ENCODE measurements around the gene PCSK6.
"Not testable (repeated sequence)": the region's sequence is repeated elsewhere in the genome, so short reads cannot be mapped to it uniquely, and the experiment has no call there.

Gene PCSK6

DNA sequence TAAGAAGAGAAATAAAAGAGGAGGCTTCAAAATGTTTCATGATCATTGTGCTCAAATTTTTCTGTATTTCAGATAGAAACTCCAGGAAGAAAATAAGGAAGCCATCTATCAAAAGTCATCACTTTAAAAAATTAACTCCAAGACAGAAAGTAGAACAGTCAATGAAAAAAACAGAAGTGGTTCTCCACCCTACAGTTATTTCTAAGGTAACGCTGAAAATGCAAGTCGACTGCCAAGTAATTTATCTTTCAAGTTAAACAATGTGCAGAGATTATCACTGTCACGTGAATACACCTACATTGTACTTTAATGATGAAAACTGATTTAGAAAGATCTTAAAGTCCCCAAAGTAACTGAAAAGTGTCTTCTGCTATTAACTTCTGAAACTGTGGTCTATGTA, 115.9 kb downstream of the PCSK6 start:
- no peak for DNase-seq

GRCh38 chr15:101372960-101373525, 116.5 kb downstream of the PCSK6 start:
- DNase-seq, result no peak

DNA sequence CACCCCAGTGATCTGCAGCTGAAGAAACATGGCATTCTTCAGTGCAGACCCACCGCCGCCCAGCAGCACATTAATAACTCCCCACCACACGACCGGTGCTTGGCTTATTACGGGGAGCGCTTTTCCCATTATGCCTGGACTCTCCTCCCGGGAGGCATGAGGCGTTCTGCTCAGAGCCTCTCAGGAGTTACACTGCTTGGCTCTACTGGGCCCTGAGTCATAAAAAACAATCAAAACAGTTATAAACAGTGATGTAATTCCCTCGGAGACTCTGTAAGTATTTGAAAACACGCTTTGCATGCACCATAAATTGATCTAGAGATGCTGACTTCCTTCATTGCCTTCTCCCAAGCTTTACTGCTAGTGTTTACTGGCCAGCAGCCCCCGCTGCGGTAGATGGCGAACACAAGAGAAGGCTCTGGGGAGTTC, 117.3 kb downstream of the PCSK6 start:
- DNase-seq, result no peak

DNA sequence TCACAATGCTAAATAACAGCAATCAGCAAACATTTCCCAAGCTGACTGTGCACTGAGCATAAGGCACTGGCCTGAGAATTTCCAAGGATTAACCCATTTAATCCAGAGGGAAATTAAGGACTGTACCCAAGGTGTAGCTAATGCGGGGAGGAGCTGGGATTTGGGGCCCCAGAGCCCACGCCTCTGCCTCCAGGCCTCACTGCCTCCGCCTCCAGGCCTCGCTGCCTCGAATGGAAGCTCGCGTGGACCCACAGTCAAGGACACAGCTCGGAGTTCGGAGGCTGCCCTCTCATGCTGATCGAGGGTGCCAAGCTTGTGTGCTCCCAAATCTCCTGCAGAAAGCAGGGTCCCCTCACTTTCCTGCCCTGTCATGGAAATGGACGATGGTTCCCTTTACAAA, 118.0 kb downstream of the PCSK6 start:
- no peak for DNase-seq

GRCh38 chr15:101371081-101371480, 118.4 kb downstream of the PCSK6 start:
- DNase-seq, result no peak

- no peak for DNase-seq
Measured at GRCh38 chr15:101370330-101371024, 119.0 kb downstream of the PCSK6 start.

- DNase-seq, result no peak
Measured at GRCh38 chr15:101369676-101370075, 119.8 kb downstream of the PCSK6 start.

GRCh38 chr15:101368861-101369642, 120.5 kb downstream of the PCSK6 start:
- DNase-seq, result no peak

DNA sequence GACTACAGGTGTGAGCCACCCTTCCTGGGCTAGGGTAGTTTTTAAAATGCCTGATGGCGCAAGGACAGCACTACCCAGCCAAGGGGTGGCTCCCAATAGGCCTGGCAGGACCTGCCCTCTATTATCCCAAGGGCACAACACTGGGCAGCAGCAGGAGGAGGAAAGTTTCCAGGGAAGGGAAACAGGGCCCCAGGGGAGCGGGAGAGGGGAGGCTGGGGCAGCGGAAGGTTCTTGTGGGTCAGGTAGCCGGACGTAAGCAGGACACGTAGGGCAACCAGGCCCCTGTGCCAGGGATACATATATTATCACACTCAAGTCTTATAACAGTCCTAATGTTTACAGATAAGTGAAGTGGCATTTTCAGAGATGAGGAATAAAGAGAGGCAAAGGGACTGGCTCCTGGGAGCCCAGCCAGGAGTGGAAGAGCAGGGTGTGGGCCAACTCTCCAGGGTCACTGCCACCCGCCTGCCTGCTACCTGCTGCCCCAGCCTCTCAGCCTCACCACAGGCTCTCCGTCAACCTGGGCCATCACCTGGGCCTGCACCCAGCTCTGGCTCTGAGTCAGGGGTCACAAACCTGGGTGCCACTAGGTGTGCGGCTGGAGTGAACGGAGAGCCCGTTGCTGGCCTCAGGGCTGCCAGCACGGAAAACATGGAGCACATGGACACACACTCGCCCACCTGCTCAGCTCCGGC, 121.3 kb downstream of the PCSK6 start:
- no peak for DNase-seq

- no peak for DNase-seq
Measured at GRCh38 chr15:101366853-101367252, 122.7 kb downstream of the PCSK6 start.

GRCh38 chr15:101362986-101363566, 126.4 kb downstream of the PCSK6 start:
- DNase-seq, result no peak

- no peak for DNase-seq
Measured at GRCh38 chr15:101362359-101362758, 127.1 kb downstream of the PCSK6 start.

GRCh38 chr15:101361418-101361817, 128.1 kb downstream of the PCSK6 start:
- no peak for DNase-seq

GRCh38 chr15:101359365-101359947, 130.1 kb downstream of the PCSK6 start:
- no peak for DNase-seq

- DNase-seq, result no peak
Measured at GRCh38 chr15:101358895-101359294, 130.6 kb downstream of the PCSK6 start.

DNA sequence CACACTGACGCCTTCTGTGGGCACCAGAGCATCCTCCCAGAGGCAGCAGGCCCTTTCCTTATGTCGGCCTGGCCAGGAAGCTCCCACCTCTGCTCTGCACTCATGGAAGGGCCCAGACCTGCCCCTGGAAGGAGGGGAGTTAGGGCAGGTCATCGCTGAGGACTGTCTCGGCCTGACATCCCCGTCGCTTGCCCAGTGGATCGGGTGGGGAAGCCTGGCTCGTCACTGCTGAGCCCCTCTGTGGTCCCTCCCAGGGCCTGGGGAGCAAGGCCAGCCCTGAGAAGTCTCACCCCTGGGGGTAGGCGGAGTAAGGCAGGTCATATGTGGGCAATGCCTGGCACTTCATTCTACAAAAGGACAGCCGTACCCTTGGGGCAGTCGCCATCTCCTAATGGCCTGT, 131.6 kb downstream of the PCSK6 start:
- DNase-seq, result no peak

DNA sequence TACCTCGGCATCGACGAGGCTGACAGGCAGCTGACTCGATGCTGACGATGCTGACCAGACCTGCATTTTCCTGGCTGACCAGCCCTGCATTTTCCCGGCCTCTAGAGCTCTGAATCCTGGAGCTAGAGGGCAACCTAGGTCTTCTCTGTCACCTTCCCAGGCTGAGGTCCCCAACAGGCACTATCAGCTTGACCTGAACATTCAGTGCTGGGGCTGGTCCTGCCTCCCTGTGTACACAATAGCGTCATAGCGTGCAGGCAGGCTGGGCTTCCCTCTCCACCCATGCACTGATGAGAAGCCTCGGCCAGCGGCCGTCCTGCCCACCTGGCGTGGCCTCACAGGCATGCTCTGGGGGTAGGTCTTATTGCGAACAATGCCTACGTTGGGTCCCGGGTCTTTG, 132.2 kb downstream of the PCSK6 start:
- no peak for DNase-seq

DNA sequence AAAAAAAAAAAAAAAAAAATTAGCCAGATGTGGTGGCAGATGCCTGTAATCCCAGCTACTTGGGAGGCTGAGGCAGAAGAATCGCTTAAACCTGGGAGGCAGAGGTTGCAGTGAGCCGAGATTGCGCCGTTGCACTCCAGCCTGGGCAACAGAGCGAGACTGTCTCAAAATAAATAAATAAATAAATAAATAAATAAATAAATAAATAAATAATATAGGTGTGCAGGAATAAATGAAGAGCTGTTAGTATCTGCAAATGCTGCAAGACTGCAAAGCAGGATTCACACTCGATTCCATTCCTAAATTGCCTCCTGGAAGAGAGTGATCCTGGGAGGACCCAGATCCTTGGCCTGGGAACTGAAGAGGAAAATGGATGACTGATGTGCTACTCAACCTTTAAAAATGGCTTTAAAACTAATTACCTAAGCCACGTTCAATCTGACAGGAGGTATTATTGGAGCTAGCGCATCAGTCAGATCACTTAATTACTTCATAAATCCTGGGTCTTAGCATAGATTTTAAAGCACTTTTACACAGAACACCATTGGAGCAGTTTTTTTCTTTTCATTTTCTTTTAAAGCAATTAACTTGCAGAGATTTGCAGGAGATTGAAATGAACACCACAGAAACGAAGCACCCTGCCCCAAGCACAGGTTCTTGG, 132.9 kb downstream of the PCSK6 start:
- not testable (repeated sequence) for DNase-seq

- no peak for DNase-seq
Measured at GRCh38 chr15:101355678-101356464, 133.6 kb downstream of the PCSK6 start.

DNA sequence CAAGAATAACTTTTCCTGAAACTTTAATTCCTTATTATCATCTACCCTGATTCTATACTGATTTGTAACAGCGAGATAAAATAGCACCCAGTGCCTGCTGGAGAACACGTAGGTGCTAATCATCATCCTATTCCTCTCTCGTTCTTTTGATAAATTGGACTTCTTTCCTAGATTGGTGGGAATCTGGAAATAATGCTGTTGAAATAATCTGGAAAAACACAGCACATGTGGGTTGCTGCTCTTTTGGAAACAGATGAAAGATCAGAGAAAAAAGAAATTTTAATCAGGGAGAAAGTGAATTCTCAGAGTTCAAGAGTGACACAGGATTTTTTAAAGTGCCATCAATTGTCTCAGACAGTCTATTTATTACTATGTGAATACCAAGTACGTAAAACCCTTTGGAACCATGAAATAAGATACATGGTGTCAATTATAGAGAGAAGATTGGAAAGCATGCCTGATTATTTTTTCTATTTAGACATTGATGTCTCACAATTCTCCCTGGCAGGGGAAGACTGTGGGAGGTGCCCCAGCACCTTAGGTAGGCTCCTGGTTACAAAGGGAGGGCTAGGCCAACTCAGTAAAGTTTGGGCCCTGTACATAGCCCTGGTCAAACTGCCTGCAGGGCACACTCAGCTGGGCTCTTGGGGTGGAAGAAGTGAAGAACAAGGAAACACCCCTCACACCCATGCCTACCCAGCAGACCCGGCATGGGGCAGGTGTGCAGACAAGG, 134.4 kb downstream of the PCSK6 start:
- DNase-seq, result no peak

- no peak for DNase-seq
Measured at GRCh38 chr15:101353240-101353639, 136.3 kb downstream of the PCSK6 start.
